Endodermal cell (in vitro differentiated cells): ENCODE results near the gene SYNE1. TPM values are rescaled to one million over a fixed set of nuclear protein-coding genes. Genes with fewer than 3 reads are reported as not detected.

Experiments
- DNase-seq: peaks from one replicate; pipeline ENCODE4 v3.0.0-alpha.2; 2017
- H3K27ac ChIP-seq: 2 replicates; pipeline ENCODE4 v1.5.1; 2013; ENCODE audit warnings: mild to moderate bottlenecking, low read depth, low read length, moderate library complexity
- H3K27me3 ChIP-seq: 2 replicates; pipeline ENCODE4 v1.6.1; 2013; ENCODE audit warnings: mild to moderate bottlenecking, low read length, moderate library complexity; ENCODE audit not compliant: insufficient read depth, control insufficient read depth, poor library complexity, severe bottlenecking
- H3K36me3 ChIP-seq: 2 replicates; pipeline ENCODE4 v1.7.0; 2013; ENCODE audit warnings: mild to moderate bottlenecking, low read length, moderate library complexity; ENCODE audit not compliant: control insufficient read depth, insufficient read depth
- H3K4me1 ChIP-seq: one replicate; pipeline ENCODE4 v1.7.0; 2013; ENCODE audit warnings: low read length; ENCODE audit not compliant: control insufficient read depth, insufficient read depth
- H3K4me3 ChIP-seq: 2 replicates; pipeline ENCODE4 v1.5.1; 2013; ENCODE audit warnings: mild to moderate bottlenecking, low read length, moderate library complexity
- H3K9ac ChIP-seq: 2 replicates; pipeline ENCODE4 v1.6.1; 2013; ENCODE audit warnings: mild to moderate bottlenecking, low read length, moderate library complexity; ENCODE audit not compliant: poor library complexity, severe bottlenecking; ENCODE audit errors: extremely low read depth
- H3K9me3 ChIP-seq: 2 replicates; pipeline ENCODE4 v1.6.1; 2013; ENCODE audit warnings: mild to moderate bottlenecking, low read length, moderate library complexity; ENCODE audit not compliant: control insufficient read depth
- H3K27ac Mint-ChIP-seq: 2 replicates; pipeline ENCODE4 v1.8.0; 2020; ENCODE audit warnings: mixed read lengths
- H3K27me3 Mint-ChIP-seq: 2 replicates; pipeline ENCODE4 v1.8.0; 2021; ENCODE audit warnings: mild to moderate bottlenecking, mixed read lengths; ENCODE audit not compliant: insufficient read depth
- H3K36me3 Mint-ChIP-seq: 2 replicates; pipeline ENCODE4 v1.8.0; 2020; ENCODE audit warnings: low read depth, mixed read lengths
- H3K4me1 Mint-ChIP-seq: 2 replicates; pipeline ENCODE4 v1.8.0; 2020; ENCODE audit warnings: mixed read lengths
- H3K4me3 Mint-ChIP-seq: 2 replicates; pipeline ENCODE4 v1.8.0; 2020; ENCODE audit warnings: mild to moderate bottlenecking, moderate library complexity, mixed read lengths
- H3K9me3 Mint-ChIP-seq: 2 replicates; pipeline ENCODE4 v1.8.0; 2020; ENCODE audit warnings: mild to moderate bottlenecking, mixed read lengths
- WGBS, 2 experiments: methylation state at CpG; one replicate each; pipeline versions ENCODE4 v1.1.5 to v1.1.7; 2013; ENCODE audit warnings: missing lambda C conversion rate in 2 of 2, mixed read lengths in 1 of 2; ENCODE audit not compliant: insufficient coverage in 1 of 2, insufficient read length in 1 of 2; 5-methylcytosine and 5-hydroxymethylcytosine counted together
- total RNA-seq, 2 donors: library from RNA; stranded (reverse); fragmentation: NEBNext Ultra II Directional in 1 of 2; extraction: Animal tissue kit (Norgen Biotek cat#: 25700) in 1 of 2; gene quantifications; 2 replicates in 1 of 2; 3 replicates in 1 of 2; pipeline ENCODE4 v1.2.1, GENCODE V29; 2021
- TF ChIP-seq, protein P1 (sequence below): fragments of 200-600 bp; sonication (generic); conservative IDR thresholded peaks from 2 replicates; pipeline ENCODE4 v1.5.0; 2021; ENCODE audit warnings: antibody characterized with exemption, mild to moderate bottlenecking

SYNE1 gene
- total RNA-seq, 2 donors from 2014 or later, result 7.9 to 9.5 TPM

DNA sequence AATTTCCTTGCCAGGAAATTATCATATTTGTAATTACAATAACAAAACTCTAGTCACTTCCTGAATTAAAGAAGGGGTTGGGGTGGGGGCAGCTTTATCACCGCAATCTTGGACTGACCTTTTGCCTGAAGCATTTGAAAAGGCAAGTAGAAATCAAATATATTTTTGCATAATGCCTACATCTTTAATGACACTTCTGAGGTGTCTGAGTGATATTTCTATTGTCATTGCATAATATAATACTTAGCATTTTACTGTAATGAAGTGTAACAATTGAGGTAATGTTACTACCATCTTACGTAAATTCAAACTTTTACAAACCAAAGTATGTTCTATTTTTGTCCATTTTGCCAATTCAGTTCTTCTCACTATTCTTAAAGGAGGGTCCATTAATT, 65.2 kb downstream of the SYNE1 start:
- H3K27me3 ChIP-seq, result no peaks in the 10 kb centered on the region
- H3K27me3 Mint-ChIP-seq, result peaks cover 35% of the 10 kb centered on the region
- 79 to 83% methylated on average over 1 of the region's 2 CpGs for WGBS, 2 experiments
- H3K36me3 ChIP-seq, result no peaks in the 10 kb centered on the region
- peaks cover 6% of the 10 kb centered on the region for H3K9me3 ChIP-seq
- H3K36me3 Mint-ChIP-seq, result no peaks in the 10 kb centered on the region
- no peak for DNase-seq
- H3K9me3 Mint-ChIP-seq, result no peaks in the 10 kb centered on the region
- no peak overlapping the region for H3K27ac ChIP-seq
- no peak overlapping the region for H3K4me3 ChIP-seq
- H3K4me1 Mint-ChIP-seq, result peaks cover 54% of the 10 kb centered on the region
- H3K27ac Mint-ChIP-seq, result no peak overlapping the region
- H3K4me1 ChIP-seq, result peaks cover 16% of the 10 kb centered on the region
- H3K4me3 Mint-ChIP-seq, result no peak overlapping the region
- no peak overlapping the region for H3K9ac ChIP-seq
- TF ChIP-seq, protein P1, sequence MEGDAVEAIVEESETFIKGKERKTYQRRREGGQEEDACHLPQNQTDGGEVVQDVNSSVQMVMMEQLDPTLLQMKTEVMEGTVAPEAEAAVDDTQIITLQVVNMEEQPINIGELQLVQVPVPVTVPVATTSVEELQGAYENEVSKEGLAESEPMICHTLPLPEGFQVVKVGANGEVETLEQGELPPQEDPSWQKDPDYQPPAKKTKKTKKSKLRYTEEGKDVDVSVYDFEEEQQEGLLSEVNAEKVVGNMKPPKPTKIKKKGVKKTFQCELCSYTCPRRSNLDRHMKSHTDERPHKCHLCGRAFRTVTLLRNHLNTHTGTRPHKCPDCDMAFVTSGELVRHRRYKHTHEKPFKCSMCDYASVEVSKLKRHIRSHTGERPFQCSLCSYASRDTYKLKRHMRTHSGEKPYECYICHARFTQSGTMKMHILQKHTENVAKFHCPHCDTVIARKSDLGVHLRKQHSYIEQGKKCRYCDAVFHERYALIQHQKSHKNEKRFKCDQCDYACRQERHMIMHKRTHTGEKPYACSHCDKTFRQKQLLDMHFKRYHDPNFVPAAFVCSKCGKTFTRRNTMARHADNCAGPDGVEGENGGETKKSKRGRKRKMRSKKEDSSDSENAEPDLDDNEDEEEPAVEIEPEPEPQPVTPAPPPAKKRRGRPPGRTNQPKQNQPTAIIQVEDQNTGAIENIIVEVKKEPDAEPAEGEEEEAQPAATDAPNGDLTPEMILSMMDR, result no peak

DNA sequence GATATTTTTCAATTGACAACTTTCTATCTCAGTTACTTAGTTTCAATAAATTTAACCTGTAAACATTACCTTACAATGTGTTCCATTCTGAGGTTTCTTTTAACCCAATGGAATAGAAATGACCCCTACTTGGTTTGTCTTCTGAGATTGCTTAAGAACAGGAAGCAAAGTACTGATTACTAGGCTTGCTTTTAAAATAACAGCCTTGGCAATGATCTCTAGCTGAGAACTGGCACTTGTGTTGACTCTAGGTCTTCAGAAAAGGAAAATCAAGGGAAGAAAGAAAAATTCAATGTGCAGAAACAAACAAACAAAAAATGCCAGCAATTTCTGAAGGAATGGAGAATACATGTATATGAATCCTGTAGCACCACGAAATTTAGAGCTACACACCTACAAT, 66.1 kb downstream of the SYNE1 start:
- no peaks in the 10 kb centered on the region for H3K9me3 Mint-ChIP-seq
- Histone ChIP-seq H3K27me3 (no peaks in the 10 kb centered on the region), H3K36me3 (no peaks in the 10 kb centered on the region), H3K9me3 (no peaks in the 10 kb centered on the region), H3K4me1 (peaks cover 14% of the 10 kb centered on the region), H3K9ac (no peak overlapping the region), H3K27ac (no peak overlapping the region), H3K4me3 (peak overlapping the region; percentile 36)
- TF ChIP-seq, protein P1, result no peak
- H3K4me3 Mint-ChIP-seq, result no peak overlapping the region
- peaks cover 32% of the 10 kb centered on the region for H3K27me3 Mint-ChIP-seq
- no peak overlapping the region for H3K27ac Mint-ChIP-seq
- DNase-seq, result no peak
- H3K4me1 Mint-ChIP-seq, result peaks cover 52% of the 10 kb centered on the region
- WGBS, 2 experiments, result 100% methylated on average over 1 of the region's 1 CpG; no CpG with 5 or more reads in 1 of the 2 experiments
- H3K36me3 Mint-ChIP-seq, result no peaks in the 10 kb centered on the region

DNA sequence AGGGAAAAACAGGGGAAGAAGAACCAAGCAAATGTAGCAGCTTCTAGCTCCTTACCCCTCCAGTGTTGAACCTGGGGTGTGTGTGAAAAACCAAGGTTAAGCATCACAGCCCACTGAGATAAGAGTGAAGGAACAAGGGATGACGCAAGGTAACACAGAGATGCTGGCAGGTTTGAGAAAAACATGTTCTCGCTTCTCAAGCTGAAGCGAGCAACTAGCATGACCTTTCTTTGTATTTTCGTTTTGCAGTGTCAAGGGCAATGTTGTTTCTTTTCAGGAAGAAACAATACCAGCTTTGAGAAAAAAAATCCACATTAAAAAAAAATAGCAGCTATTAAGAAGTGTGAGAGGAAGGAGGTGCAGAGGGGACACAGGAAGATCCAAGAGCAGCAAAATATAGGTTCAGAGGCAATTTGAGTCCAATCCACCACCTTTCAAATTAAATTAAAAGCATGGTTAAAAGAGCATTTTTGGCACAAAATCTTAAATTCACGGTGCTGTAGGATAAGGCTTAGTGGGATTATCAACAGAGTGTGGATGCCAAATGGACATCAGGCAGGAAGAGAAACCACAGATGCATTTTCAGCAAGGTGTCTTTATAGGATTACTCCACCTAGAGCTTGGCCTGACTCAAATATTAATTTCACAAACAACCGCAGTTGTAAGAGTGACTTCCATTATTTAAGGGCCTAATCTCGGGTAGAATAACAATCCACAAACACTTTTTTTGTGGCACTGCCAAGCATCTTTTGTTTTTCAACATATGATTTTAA, 70.9 kb downstream of the SYNE1 start:
- no peaks in the 10 kb centered on the region for H3K36me3 ChIP-seq
- H3K4me1 ChIP-seq, result peaks cover 4% of the 10 kb centered on the region
- no peak overlapping the region for H3K27ac Mint-ChIP-seq
- H3K4me3 ChIP-seq, result no peak overlapping the region
- TF ChIP-seq, protein P1, result no peak
- H3K36me3 Mint-ChIP-seq, result no peaks in the 10 kb centered on the region
- no peaks in the 10 kb centered on the region for H3K9me3 Mint-ChIP-seq
- H3K27ac ChIP-seq, result no peak overlapping the region
- H3K27me3 Mint-ChIP-seq, result peaks cover 8% of the 10 kb centered on the region
- WGBS, 2 experiments, result 78 to 96% methylated on average over 3 to 7 of the region's 7 CpGs
- H3K4me3 Mint-ChIP-seq, result no peak overlapping the region
- H3K9me3 ChIP-seq, result no peaks in the 10 kb centered on the region
- DNase-seq, result no peak
- no peaks in the 10 kb centered on the region for H3K27me3 ChIP-seq
- peaks cover 26% of the 10 kb centered on the region for H3K4me1 Mint-ChIP-seq
- H3K9ac ChIP-seq, result no peak overlapping the region
